GM19324 (cell line): ENCODE data around the gene WFDC1.

ENCODE experiments used
- ATAC-seq: cut with Tn5 transposase; IDR thresholded peaks from one replicate; pipeline ENCODE4 v1.9.1; 2021; ENCODE audit warnings: mild to moderate bottlenecking, moderate library complexity; ENCODE audit not compliant: unreplicated experiment, low FRiP score

Gene WFDC1

DNA sequence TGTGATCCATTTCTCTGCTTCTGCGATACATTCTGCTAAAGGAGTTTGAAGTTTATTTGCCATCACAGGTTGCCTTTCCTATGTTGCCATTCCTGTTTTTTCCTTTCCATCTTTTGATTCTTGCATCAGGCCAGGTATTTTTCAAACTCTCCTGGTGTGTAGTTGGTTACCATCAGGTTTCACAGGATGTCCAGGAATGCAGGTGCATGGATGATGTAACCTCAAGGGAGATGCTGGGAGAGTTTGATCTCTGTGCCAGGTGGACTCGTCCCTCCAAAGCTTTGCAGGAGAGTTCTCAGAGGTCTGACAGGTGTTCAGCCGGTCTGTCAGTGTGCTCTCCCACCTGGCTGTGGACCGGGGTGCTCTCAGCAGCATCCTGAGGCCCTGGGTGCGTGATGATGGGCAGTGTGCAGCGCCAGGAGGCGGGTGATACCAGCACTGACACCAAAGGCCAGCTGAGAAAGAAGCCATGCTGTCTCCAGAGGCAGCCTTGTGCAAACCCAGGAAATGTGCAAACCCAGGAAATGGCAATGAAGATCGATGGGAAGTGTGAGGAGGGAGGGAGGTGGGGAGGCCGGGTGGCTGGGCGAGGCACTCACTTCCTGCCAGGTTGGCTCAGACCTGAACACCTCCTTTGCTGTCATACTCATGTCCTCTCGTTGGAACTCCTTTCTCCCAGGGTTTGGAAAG lies 75.4 kb downstream of the WFDC1 start:
- ATAC-seq: no peak

DNA sequence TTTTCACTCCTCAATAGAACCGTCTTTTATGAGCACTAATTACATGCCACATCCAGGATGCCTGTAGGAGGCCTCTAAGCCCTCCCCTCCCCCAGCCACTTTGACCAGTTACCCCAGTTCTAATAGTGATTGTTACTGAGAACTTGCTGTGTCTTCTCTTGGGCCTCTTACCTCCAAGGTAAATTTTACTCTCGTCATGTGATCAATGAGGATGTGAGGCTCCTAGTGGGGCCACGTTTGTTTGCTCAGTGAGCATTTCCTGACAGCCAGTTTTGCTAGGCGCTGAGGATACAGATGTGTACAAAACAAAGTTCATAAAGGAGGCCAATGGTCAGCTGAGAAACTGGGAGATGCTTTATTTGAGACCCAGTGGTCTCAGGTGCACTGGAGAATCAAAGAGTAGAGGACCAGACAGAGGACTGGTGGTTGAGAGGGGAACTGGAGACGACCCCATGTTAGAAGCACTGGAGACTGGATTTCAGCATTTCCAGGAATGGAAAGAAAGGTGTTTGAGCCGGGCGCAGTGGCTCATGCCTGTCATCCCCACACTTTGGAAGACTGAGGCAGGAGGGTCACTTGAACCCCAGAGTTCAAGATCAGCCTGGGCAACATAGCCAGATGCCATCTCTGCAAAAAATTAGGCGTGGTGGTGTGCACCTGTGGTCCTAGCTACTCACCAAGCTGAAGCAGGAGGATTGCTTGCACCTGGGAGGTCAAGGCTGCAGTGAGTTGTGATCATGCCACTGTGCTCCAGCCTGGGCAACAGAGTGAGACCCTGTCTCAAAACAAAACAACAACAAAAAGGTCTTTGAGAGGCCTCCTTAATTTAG lies 76.3 kb downstream of the WFDC1 start:
- no peak for ATAC-seq

DNA sequence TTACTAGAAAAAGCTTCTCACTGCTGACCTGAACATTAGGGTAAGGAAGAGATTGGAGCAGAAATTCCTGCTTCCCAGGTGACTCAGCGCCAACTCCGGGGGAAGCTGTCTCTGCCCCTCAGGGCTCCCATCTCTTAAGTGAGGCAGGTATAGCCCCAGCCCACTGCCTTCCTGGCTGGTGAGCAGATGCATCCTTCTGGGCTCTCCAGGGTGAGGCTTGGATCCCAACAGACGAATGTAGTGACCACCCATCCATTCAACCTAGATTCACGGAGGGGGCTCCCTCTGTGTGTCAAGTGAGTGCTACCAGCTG lies 76.8 kb downstream of the WFDC1 start:
- ATAC-seq: no peak

DNA sequence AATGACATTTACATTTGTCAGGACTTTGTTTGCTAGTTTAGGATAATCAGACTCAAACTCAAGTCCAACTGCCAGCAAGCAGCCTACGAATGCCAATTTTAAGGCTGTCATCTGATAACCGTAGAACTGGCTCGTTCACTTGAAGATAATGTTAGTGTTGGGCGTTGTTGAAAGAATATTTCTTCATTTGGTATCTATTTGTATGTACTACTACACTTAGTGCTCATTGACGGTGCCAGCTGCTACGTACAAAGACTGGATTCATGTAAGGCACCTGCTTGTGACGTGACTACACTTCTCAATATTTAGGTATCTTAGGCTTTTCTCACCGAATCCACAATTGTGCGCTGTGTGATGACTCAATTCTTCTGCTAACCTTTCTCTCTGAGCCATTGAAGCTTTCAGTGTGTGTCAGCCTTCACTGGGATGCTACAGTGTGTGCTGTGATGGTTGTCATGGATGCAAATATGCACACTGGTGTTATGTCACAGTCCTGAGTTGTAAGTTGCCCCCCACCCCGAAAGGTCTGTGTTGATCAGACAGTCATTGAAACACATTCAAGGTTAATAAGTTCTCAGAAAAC lies 79.3 kb downstream of the WFDC1 start:
- no peak for ATAC-seq

DNA sequence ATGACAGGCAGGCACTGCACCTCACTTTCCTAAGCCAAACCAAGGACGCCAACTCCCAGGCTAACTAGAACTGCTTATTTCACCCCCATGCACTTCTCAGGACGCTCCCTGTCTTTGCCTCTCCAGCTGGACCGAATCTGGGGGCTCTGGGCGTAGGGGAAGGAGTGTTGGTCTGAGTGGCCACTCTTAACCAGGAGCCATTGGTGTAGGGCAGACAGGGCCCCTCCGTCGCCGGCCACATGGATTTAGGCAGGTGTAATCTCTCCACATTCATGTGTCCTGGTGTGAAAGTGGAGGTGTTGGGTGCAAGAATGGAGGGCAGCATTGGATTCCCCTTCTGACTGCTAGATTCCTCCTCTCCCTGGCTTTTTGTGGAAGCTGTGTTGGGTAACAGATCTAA lies 83.4 kb downstream of the WFDC1 start:
- no peak for ATAC-seq

DNA sequence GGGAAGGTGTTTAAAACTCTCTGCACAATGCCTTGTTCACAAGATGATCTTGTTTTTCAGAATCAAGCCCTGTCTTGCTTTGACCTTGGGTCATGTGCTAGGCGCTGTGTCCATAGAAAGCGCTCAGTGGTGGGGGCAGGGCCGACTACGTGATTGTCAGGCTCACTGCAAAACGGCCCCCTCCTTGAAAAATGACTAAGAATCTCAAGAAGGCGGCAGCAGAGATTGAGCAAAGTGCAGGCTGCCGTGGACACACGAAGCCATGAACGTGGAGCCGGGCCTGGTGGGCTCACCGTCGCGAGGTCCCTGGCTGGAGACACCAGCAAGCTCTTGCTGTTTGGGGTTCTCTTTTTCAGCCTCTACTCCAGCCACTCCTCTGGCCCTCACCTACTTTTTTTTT lies 83.9 kb downstream of the WFDC1 start:
- no peak for ATAC-seq

DNA sequence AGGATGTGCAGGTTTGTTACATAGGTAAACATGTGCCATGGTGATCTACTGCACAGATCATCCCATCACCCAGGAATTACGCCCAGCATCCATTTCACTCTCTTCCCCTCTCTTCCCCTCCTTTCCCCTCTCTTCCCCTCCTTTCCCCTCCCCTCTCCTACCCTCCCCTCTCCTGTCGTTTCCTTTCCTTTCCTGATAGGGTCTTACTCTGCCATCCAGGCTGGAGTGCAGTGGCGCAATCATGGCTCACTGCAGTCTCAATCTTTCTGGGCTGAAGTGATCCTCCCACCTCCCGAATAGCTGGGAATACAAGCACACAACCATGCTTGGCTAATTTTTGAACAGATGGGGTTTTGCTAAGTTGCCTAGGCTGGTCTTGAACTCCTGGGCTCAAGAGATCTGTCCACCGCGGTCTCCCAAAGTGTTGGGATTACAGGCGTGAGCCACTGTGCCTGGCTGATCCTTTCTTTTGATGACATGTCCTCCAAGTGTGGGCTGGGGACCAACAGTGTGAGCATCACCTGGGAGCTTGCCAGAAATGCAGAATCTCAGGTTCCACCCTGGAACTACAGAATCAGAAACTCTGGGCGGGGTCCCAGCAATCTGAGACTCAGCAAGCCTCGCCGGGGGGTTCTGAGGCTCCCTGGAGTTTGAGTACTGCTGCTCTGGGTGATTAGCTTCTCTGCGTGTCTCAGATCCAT lies 84.5 kb downstream of the WFDC1 start:
- no peak for ATAC-seq
